IMR-90 (cell line): Measurements from ENCODE around the gene FRMPD4. TPM values are rescaled to one million over a fixed set of nuclear protein-coding genes. Genes with fewer than 3 reads are reported as not detected.

ENCODE experiments used
- ATAC-seq: fragments of 200-7000 bp; cut with Tn5 transposase; 2 replicates; pipeline ENCODE4 v1.9.1; 2020; ENCODE audit warnings: low read depth, mild to moderate bottlenecking, moderate library complexity
- BruUV-seq: library from RNA; stranded (reverse); fragments of 400-500 nt; replicated peaks from 2 replicates; lab custom pipeline; 2021; lab: Mats Ljungman, UMichigan
- CTCF ChIA-PET: fragments of 300-600 bp; formaldehyde crosslinking; extraction: SDS; loops from one replicate; lab custom pipeline; 2021; ENCODE audit warnings: antibody characterized with exemption; lab: Yijun Ruan, JAX
- POLR2A ChIA-PET: fragments of 300-600 bp; sonication (Branson Sonifier 250); formaldehyde crosslinking; loops from one replicate; lab custom pipeline; 2022; ENCODE audit warnings: antibody characterized with exemption; ENCODE audit not compliant: unreplicated experiment; lab: Charles Lee
- DNase-seq: peaks from one replicate; pipeline ENCODE4 v3.0.0; 2013
- H2AFZ ChIP-seq: replicated peaks from 2 replicates; pipeline ENCODE3; 2013; ENCODE audit warnings: low read length, mild to moderate bottlenecking; ENCODE audit not compliant: poor library complexity
- H2AK5ac ChIP-seq: 2 replicates; pipeline ENCODE4 v1.6.1; 2013; ENCODE audit warnings: low read depth, low read length, inconsistent platforms
- H2AK9ac ChIP-seq: replicated peaks from 2 replicates; pipeline ENCODE3; 2013; ENCODE audit warnings: mild to moderate bottlenecking, low read depth, low read length, moderate library complexity; ENCODE audit not compliant: poor library complexity
- H2BK120ac ChIP-seq: 2 replicates; pipeline ENCODE4 v1.6.1; 2013; ENCODE audit warnings: low read depth, low read length, inconsistent platforms
- H2BK15ac ChIP-seq: 3 replicates; pipeline ENCODE4 v1.6.1; 2013; ENCODE audit warnings: low read depth, low read length, inconsistent platforms
- H2BK20ac ChIP-seq: 2 replicates; pipeline ENCODE4 v1.6.1; 2013; ENCODE audit warnings: low read depth, mild to moderate bottlenecking, inconsistent platforms, low read length, moderate library complexity
- H2BK5ac ChIP-seq: 2 replicates; pipeline ENCODE4 v1.6.1; 2013; ENCODE audit warnings: mild to moderate bottlenecking, low read depth, low read length, inconsistent platforms; ENCODE audit not compliant: poor library complexity, severe bottlenecking
- H3K14ac ChIP-seq: replicated peaks from 2 replicates; pipeline ENCODE4 v1.6.1; 2013; ENCODE audit warnings: low read depth, low read length, inconsistent platforms
- H3K18ac ChIP-seq: 2 replicates; pipeline ENCODE4 v1.6.1; 2013; ENCODE audit warnings: low read depth, low read length, control low read depth
- H3K23ac ChIP-seq: 2 replicates; pipeline ENCODE4 v1.6.1; 2013; ENCODE audit warnings: low read depth, low read length, inconsistent platforms
- H3K27ac ChIP-seq: 2 replicates; pipeline ENCODE4 v1.5.1; 2013; ENCODE audit warnings: mild to moderate bottlenecking, control low read depth, low read length; ENCODE audit not compliant: insufficient read depth
- H3K27me3 ChIP-seq: 2 replicates; pipeline ENCODE4 v1.6.1; 2013; ENCODE audit warnings: low read length; ENCODE audit not compliant: control insufficient read depth, insufficient read depth
- H3K36me3 ChIP-seq: 2 replicates; pipeline ENCODE4 v1.6.1; 2013; ENCODE audit warnings: low read length, mixed read lengths; ENCODE audit not compliant: control insufficient read depth, insufficient read depth
- H3K4ac ChIP-seq: 2 replicates; pipeline ENCODE4 v1.6.1; 2013; ENCODE audit warnings: low read depth, low read length, inconsistent platforms
- H3K4me1 ChIP-seq: 2 replicates; pipeline ENCODE4 v1.6.1; 2013; ENCODE audit warnings: low read length, mixed read lengths; ENCODE audit not compliant: control insufficient read depth, insufficient read depth
- H3K4me2 ChIP-seq: 2 replicates; pipeline ENCODE4 v1.6.1; 2013; ENCODE audit warnings: low read depth, mild to moderate bottlenecking, control low read depth, low read length, moderate library complexity
- H3K4me3 ChIP-seq: 2 replicates; pipeline ENCODE4 v1.5.1; 2013; ENCODE audit warnings: low read depth, mild to moderate bottlenecking, control low read depth, low read length, moderate library complexity; ENCODE audit not compliant: insufficient read depth
- H3K56ac ChIP-seq: 2 replicates; pipeline ENCODE4 v1.6.1; 2013; ENCODE audit warnings: low read length, inconsistent platforms; ENCODE audit not compliant: insufficient read depth; ENCODE audit errors: extremely low read depth
- H3K79me1 ChIP-seq, 2 experiments: 2 replicates each; pipeline ENCODE4 v1.6.1; 2013; ENCODE audit warnings: low read length in 2 of 2, inconsistent platforms in 1 of 2, low read depth in 1 of 2
- H3K9ac ChIP-seq: 2 replicates; pipeline ENCODE4 v1.6.1; 2013; ENCODE audit warnings: low read depth, low read length, control low read depth
- H3K9me1 ChIP-seq: 2 replicates; pipeline ENCODE4 v1.6.1; 2013; ENCODE audit warnings: low read length, inconsistent platforms; ENCODE audit not compliant: insufficient read depth
- H3K9me3 ChIP-seq: 2 replicates; pipeline ENCODE4 v1.6.1; 2013; ENCODE audit warnings: low read length; ENCODE audit not compliant: control insufficient read depth, insufficient read depth
- H4K20me1 ChIP-seq: 2 replicates; pipeline ENCODE4 v1.6.1; 2013; ENCODE audit warnings: low read length, inconsistent platforms; ENCODE audit not compliant: insufficient read depth
- H4K5ac ChIP-seq: 2 replicates; pipeline ENCODE4 v1.6.1; 2013; ENCODE audit warnings: mild to moderate bottlenecking, low read depth, low read length, control low read depth
- H4K8ac ChIP-seq, 2 experiments: 2 replicates each; pipeline ENCODE4 v1.6.1; 2013; ENCODE audit warnings: low read depth in 2 of 2, low read length in 2 of 2, control low read depth in 1 of 2, inconsistent platforms in 1 of 2
- H4K91ac ChIP-seq: 2 replicates; pipeline ENCODE4 v1.6.1; 2013; ENCODE audit warnings: low read depth, low read length, inconsistent platforms; ENCODE audit not compliant: insufficient read depth
- MXI1 ChIP-seq: IDR thresholded peaks from 2 replicates; pipeline ENCODE4 v1.6.1; 2012; ENCODE audit warnings: low read depth, mild to moderate bottlenecking, low read length, moderate library complexity, borderline replicate concordance
- WGBS, 2 experiments: methylation state at CpG; one replicate each; pipeline versions ENCODE4 v1.1.5 to v1.1.7; 2013; ENCODE audit warnings: missing lambda C conversion rate in 2 of 2; ENCODE audit not compliant: insufficient read length in 1 of 2; ENCODE audit errors: extremely low coverage in 2 of 2; 5-methylcytosine and 5-hydroxymethylcytosine counted together
- dilution Hi-C: fragments of 300-500 bp; cut with HindIII; formaldehyde crosslinking; loops from one replicate; pipeline ENCODE4 v1.14.3; 2018; ENCODE audit warnings: low sequenced_read_pairs; ENCODE audit not compliant: unreplicated experiment
- in situ Hi-C: fragments of 300-500 bp; cut with MboI; formaldehyde crosslinking; loops from 3 replicates; pipeline ENCODE4 v1.14.3; 2019; ENCODE audit warnings: low sequenced_read_pairs, inconsistent platforms, mixed read lengths
- intact Hi-C: fragments of 100-400 bp; cut with micrococcal nuclease; formaldehyde crosslinking; loops from 2 replicates; pipeline ENCODE4 v1.10.0; 2022
- polyA plus RNA-seq, 3 experiments: library from polyadenylated mRNA; depleted of rRNA; stranded (reverse); fragments of >200 nt; gene quantifications; 2 replicates each; pipeline ENCODE4 v1.2.3, GENCODE V29; 2012; ENCODE audit warnings: low replicate concordance in 1 of 3
- total RNA-seq: library from RNA; depleted of rRNA; stranded (reverse); fragments of >200 nt; gene quantifications from 2 replicates; pipeline ENCODE4 v1.2.3, GENCODE V29; 2012

The FRMPD4 gene
- total and polyA plus RNA-seq, 2 of the 4 experiments (the other 2 are of a cell fraction), result 0.53 to 1.1 TPM

- Histone ChIP-seq H3K79me1 (no peaks in the 10 kb centered on the region), H3K56ac (no peak overlapping the region), H3K4me1 (no peaks in the 10 kb centered on the region), H3K9me1 (no peaks in the 10 kb centered on the region), H3K4me3 (no peak overlapping the region), H2AFZ (no peak overlapping the region), H2BK15ac (no peak overlapping the region), H4K91ac (no peak overlapping the region), H4K8ac (no peak overlapping the region), H3K27ac (no peak overlapping the region), H3K4me2 (no peak overlapping the region), H3K36me3 (no peaks in the 10 kb centered on the region), H4K5ac (no peak overlapping the region), H2AK9ac (no peak overlapping the region), H3K18ac (no peak overlapping the region), H4K20me1 (no peaks in the 10 kb centered on the region), H3K23ac (no peak overlapping the region), H3K9ac (no peak overlapping the region), H3K14ac (no peak overlapping the region), H3K27me3 (no peaks in the 10 kb centered on the region), H2BK120ac (no peak overlapping the region), H3K9me3 (peaks cover 2% of the 10 kb centered on the region; the same call in 1 of the 2 replicates), H2AK5ac (no peak overlapping the region), H2BK20ac (no peak overlapping the region), H3K4ac (no peak overlapping the region), H2BK5ac (no peak overlapping the region)
- dilution Hi-C loops (no loop called here), in situ Hi-C loops (no loop called here), intact Hi-C loops (no loop called here)
- ATAC-seq (no peak), DNase-seq (no peak)
- no CpG with 5 or more reads among the region's 9 CpGs for WGBS, 2 experiments
- ChIA-PET CTCF (no interaction called here), POLR2A (no interaction called here)
- TF ChIP-seq MXI1, result no peak
- BruUV-seq, result no TSS peak
These were observed 331.0 kb downstream of the FRMPD4 start for GRCh38 chrX:12469296-12469695.
